ENCODE measurements around the gene C2orf92. TPM values are rescaled to one million over a fixed set of nuclear protein-coding genes. Genes with fewer than 3 reads are reported as not detected.
A peak's percentile ranks its signal among the peaks of the same experiment; 100 is the strongest.

Gene C2orf92
- total and polyA plus RNA-seq, 12 donors, result 1.2 to 50.0 (median 5.5) TPM

DNA sequence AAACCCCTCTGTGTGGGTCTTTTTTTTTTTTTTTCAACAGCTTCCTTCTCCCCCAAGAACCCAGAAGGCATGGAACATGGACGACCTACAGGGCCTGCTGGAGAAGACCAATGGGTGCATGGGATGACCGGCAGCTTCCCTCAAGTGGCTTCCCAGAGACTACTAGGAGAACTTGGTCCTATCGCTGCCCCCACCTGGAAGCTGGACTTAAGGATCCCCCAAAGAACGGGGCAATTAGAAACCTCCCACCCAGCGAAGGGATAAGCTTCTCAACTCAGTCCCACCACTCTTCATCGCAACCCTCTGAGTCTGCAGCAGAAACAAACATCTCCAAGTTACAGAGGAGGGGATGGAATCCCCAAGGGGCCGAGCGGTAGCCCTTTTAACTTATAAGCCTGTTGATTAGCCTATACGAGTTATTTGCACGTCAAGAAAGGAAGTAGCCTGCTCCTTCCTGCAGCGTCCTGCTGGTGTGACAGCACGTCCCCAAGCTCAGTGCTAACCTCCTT is 7.1 kb upstream of the C2orf92 start:
- H3K36me3 ChIP-seq (replicated peaks in 1 of 2), result peaks cover 0 to 21% of the 10 kb centered on the region in 2 donors
- intact Hi-C loops (cut with DNase I), result no loop called here
- no peak for DNase-seq
- peaks cover 12 to 30% of the 10 kb centered on the region in 2 donors for H3K4me1 ChIP-seq (replicated peaks in 1 of 2)
- WGBS, 4 donors, result 35 to 68% (median 40%) methylated on average over 4 to 12 of the region's 12 CpGs
- H3K4me3 ChIP-seq, result peak overlapping the region in 2 of 4 donors; percentile 32 to 86
- TF ChIP-seq, protein P1, sequence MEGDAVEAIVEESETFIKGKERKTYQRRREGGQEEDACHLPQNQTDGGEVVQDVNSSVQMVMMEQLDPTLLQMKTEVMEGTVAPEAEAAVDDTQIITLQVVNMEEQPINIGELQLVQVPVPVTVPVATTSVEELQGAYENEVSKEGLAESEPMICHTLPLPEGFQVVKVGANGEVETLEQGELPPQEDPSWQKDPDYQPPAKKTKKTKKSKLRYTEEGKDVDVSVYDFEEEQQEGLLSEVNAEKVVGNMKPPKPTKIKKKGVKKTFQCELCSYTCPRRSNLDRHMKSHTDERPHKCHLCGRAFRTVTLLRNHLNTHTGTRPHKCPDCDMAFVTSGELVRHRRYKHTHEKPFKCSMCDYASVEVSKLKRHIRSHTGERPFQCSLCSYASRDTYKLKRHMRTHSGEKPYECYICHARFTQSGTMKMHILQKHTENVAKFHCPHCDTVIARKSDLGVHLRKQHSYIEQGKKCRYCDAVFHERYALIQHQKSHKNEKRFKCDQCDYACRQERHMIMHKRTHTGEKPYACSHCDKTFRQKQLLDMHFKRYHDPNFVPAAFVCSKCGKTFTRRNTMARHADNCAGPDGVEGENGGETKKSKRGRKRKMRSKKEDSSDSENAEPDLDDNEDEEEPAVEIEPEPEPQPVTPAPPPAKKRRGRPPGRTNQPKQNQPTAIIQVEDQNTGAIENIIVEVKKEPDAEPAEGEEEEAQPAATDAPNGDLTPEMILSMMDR (IDR thresholded peaks at IDR 0.05), result no peak
- no peak for TF ChIP-seq POLR2A (IDR thresholded peaks at IDR 0.05)
- H3K9me3 ChIP-seq (replicated peaks in 1 of 3), result no peaks in the 10 kb centered on the region
- peak overlapping the region; percentile 83 to 99 (median 97) for H3K27ac ChIP-seq
- no peaks in the 10 kb centered on the region for H3K27me3 ChIP-seq

DNA sequence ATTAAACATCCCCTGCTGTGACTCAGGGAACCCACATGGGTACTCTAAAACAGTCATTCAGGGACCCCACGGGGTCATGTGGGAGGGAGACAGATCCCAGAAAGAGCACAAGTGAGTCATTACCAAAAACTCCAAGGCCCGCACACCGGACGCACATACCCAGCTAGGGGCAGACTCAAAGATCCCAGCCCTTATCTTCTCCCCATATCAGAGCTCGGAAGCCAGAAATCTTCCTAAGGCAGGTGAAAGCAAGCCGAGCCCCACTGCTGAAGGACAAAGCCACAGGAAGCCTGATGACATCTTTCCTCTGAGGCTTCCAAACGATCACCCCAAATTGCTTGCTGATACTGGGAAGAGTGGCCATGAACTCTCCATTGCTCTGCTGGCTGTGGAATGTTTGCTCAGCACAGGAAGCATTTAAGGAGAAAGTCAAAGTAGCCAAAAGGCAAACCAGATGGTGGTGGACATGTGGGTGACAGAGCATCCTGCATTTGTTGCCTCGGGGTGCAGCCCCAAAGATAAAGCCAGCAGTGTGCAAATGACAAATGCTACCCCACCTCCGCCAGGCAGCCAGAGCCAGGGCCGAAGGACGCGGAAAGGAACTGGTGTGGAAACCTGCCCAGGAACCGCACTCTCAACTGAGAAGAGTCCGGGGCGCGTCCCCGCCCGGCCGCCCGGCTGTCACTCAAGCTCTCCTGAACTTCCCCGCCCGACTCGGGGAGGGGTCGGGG is 6.5 kb upstream of the C2orf92 start:
- intact Hi-C loops (cut with DNase I), result no loop called here
- Histone ChIP-seq H3K4me1 (replicated peaks in 1 of 2) (peaks cover 12 to 30% of the 10 kb centered on the region in 2 donors), H3K27ac (peak overlapping the region; percentile 83 to 99 (median 97)), H3K9me3 (replicated peaks in 1 of 3) (no peaks in the 10 kb centered on the region), H3K36me3 (replicated peaks in 1 of 2) (peaks cover 0 to 15% of the 10 kb centered on the region in 2 donors), H3K4me3 (peak overlapping the region; percentile 32 to 86 (median 48)), H3K27me3 (no peaks in the 10 kb centered on the region)
- 0 to 1% (median 1%) methylated on average over 11 to 24 of the region's 24 CpGs for WGBS, 4 donors
- peak; percentile 74 to 93 (median 89) for DNase-seq
- TF ChIP-seq, protein P1 (IDR thresholded peaks at IDR 0.05), result peak in 1 of 6 experiments; percentile 1
- TF ChIP-seq POLR2A (IDR thresholded peaks at IDR 0.05), result peak; percentile 46 to 87

DNA sequence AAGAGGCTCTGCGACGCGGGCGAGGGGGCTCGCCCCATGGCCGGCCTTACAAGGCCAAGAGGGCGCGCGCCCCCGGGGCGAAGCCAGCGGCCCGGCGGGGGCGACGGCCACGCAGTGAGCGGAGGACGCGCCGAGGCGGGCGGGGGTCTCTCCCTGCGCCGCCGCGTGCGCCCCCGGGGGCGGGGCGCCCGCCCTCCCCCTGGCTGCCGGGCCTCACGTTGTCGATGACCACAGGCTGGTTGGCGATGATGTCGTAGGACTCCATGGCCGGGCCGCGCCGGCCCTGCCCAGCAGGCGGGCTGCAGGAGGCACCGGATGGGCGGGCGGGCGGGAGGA is 5.9 kb upstream of the C2orf92 start:
- no peaks in the 10 kb centered on the region for H3K27me3 ChIP-seq
- 0 to 1% (median 0%) methylated on average over 8 to 46 of the region's 46 CpGs for WGBS, 4 donors
- peaks cover 12 to 30% of the 10 kb centered on the region in 2 donors for H3K4me1 ChIP-seq (replicated peaks in 1 of 2)
- H3K4me3 ChIP-seq, result peak overlapping the region; percentile 32 to 86 (median 48)
- H3K9me3 ChIP-seq (replicated peaks in 1 of 3), result no peaks in the 10 kb centered on the region
- TF ChIP-seq POLR2A (IDR thresholded peaks at IDR 0.05), result no peak
- TF ChIP-seq, protein P1 (IDR thresholded peaks at IDR 0.05), result peak in 1 of 6 experiments; percentile 0
- H3K27ac ChIP-seq, result peak overlapping the region; percentile 83 to 99 (median 97)
- no peak for DNase-seq
- intact Hi-C loops (cut with DNase I), result no loop called here
- peaks cover 0 to 10% of the 10 kb centered on the region in 2 donors for H3K36me3 ChIP-seq (replicated peaks in 1 of 2)

DNA sequence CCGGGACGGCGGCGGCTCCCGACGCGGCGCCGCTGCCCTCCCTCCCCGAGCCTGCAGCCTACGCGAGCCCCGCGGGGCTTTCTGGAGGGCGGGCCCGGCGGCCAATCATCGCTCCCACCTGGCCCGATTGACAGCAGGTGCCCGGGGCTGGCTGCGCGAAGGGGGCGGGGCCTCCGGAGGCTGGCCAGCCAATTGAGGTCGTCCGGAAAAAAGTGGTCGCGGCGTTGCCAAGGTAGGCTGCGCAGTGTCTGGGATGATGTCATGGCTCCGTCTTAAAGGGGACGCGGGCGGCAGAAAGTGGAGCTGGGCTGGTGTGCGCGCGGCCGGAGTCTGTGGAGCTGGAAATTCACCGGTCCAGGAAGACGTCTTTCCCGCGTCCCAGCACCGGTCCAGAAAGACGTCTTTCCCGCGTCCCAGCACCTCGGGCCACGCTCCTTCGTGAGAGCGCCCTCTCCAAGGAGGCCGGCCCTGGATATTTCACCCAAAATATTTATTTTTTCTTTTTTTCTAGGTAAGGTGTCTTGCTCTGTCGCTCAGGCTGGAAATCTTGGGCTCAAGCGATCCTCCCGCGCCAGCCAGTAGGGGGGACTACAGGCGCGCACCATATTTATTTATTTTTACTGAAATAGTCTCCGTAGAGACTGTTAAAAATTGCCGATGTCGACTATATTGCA is 5.4 kb upstream of the C2orf92 start, which contains the start of gene ACTR1B:
ACTR1B (minus strand) TSS at position 83 of the 674 bp plus-strand sequence. CDS start 154 bp downstream, outside the sequence.
- Histone ChIP-seq H3K27ac (peak within 1 kb of the TSS; percentile 83 to 99 (median 97)), H3K9me3 (replicated peaks in 1 of 3) (no peaks in the 10 kb centered on the region), H3K27me3 (no peaks in the 10 kb centered on the region), H3K4me1 (replicated peaks in 1 of 2) (peaks cover 12 to 30% of the 10 kb centered on the region in 2 donors), H3K36me3 (replicated peaks in 1 of 2) (peaks cover 0 to 5% of the 10 kb centered on the region in 2 donors), H3K4me3 (peak within 1 kb of the TSS; percentile 33 to 86 (median 53))
- intact Hi-C loops (cut with DNase I), result no loop called here
- WGBS, 4 donors, result 0 to 1% (median 1%) methylated on average over 21 to 60 of the region's 60 CpGs
- DNase-seq, result peak; percentile 98 to 99 (median 98)
- TF ChIP-seq, protein P1 (IDR thresholded peaks at IDR 0.05), result peak; percentile 23 to 77 (median 60)
- TF ChIP-seq POLR2A (IDR thresholded peaks at IDR 0.05), result peak; percentile 68 to 93
